ENCODE measurements around the gene PXDN.

The PXDN gene

GRCh38 chr2:1647417-1648240, 96.7 kb downstream of the PXDN start:
- DNase-seq: no peak

GRCh38 chr2:1645761-1646476, 98.4 kb downstream of the PXDN start:
- DNase-seq: no peak

GRCh38 chr2:1644427-1644826, 99.9 kb downstream of the PXDN start:
- DNase-seq: no peak

GRCh38 chr2:1642993-1643619, 101.2 kb downstream of the PXDN start:
- DNase-seq: no peak

GRCh38 chr2:1642066-1642861, 102.1 kb downstream of the PXDN start:
- no peak for DNase-seq

- no peak for DNase-seq
Observed at GRCh38 chr2:1641523-1641922, 102.8 kb downstream of the PXDN start.

GRCh38 chr2:1640301-1641135, 103.8 kb downstream of the PXDN start:
- no peak for DNase-seq

- DNase-seq: no peak
Observed at GRCh38 chr2:1639086-1639858, 105.0 kb downstream of the PXDN start.

GRCh38 chr2:1638281-1638860, 105.9 kb downstream of the PXDN start:
- no peak for DNase-seq

- DNase-seq: no peak
Observed at GRCh38 chr2:1636791-1637415, 107.4 kb downstream of the PXDN start.

GRCh38 chr2:1635823-1636222, 108.5 kb downstream of the PXDN start:
- no peak for DNase-seq

GRCh38 chr2:1634681-1635341, 109.5 kb downstream of the PXDN start:
- no peak for DNase-seq

GRCh38 chr2:1633936-1634587, 110.3 kb downstream of the PXDN start:
- DNase-seq: no peak

GRCh38 chr2:1633092-1633671, 111.1 kb downstream of the PXDN start:
- no peak for DNase-seq

GRCh38 chr2:1632510-1632909, 111.8 kb downstream of the PXDN start:
- no peak for DNase-seq

GRCh38 chr2:1632002-1632348, 112.3 kb downstream of the PXDN start:
- DNase-seq: no peak

- no peak for DNase-seq
Observed at GRCh38 chr2:1631292-1632001, 112.9 kb downstream of the PXDN start.

- DNase-seq: no peak
Observed at GRCh38 chr2:1628893-1629292, 115.4 kb downstream of the PXDN start.

All from DMS 273 treated with DMSO at 0.1 percent for 48 hours (cell line).